ENCODE data around the gene CD3D.

Gene CD3D

DNA sequence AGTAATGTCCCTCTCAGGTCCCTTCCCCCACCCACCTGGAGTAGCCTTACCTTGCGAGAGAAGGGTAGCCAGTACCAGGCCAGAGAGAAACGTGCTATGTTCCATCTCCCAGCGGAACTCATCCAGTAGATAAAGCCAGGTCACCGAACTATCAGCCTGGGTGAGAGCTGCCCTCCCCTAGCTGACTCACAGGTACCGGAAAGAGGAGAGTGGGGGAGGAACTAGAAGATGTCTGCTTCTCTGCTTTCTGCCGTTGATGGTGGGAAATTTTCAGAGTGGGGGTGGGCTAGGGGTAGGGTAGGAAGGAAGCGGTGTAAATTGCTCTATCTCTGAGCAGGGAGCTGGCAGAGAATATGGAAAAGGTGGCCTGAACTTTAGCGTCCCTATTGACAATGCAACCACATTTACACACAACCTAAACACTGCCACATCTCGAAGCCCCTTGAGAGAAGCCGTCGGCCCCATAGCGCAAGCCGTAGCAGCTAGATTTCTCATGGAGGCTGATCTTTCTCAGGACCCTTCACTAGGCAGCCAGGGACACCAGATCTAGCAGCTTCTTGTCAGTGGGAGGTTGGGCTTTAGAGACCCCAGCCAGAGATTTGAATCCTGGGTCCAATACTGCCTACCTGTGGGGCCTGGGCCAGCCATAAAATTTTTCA, at the start of gene CD3D:
Gene CD3D, minus strand, starts transcription at position 203 of the 659 bp plus-strand sequence. Its CDS starts 98 bp downstream, at position 105.
- no peak for DNase-seq

DNA sequence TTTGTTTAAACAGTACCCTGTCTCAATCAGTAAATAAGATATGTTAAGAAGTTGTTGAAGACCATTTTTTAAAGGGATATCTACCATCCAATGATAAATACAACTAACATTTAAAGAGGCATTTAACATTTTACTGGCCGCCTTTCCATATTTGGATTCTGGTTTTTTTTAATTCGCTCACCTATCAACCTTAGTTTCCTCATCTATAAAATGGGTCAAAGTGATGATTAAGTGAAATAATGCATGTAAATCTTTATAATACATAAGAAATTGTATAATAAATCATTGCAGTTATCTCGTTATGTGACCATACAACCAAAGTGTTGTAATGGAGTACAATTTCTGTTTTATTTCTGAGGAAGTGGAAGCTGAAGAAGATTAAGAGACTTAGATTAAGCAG, 41.2 kb upstream of the CD3D start:
- no peak for DNase-seq

DNA sequence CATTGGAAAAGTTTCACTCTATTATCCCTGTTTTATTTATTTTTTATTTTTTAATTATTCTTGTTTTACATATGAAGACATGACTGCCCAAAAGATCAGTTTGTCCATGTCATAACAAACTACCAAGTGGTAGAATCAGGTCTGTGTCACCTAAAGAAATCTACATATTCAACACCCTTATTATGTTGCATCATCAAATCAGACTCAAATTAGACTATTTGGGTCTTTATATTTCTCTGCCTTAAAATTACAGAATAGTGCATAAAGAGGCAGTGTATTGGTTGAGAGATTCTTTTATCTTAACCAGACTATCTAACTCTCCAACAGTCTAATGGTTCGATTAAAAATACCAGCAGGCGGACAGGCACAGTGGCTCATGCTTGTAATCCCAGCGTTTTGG, 40.4 kb upstream of the CD3D start:
- DNase-seq: no peak

- DNase-seq: no peak
Measured at GRCh38 chr11:118380571-118380970, 38.1 kb upstream of the CD3D start.

DNA sequence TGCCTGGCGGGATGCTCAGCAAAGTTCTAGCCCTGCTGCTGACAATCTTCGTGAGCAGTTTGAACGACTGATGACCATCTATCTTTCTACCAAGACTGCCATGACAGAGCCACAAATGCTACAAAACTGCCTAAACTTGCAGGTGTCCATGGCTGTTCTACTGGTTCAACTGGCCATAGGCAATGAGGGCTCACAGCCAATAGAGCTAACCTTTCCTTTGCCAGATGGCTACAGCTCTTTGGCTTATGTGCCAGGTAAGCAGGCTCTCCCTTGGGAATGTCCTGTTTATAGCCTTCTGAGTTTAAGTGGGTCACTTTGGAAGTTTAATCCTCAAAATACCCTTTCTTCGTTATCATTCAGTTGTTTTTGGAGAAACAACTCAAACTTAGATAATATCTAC, 37.0 kb upstream of the CD3D start:
- DNase-seq: no peak

- no peak for DNase-seq
Measured at GRCh38 chr11:118375978-118376377, 33.5 kb upstream of the CD3D start.

DNA sequence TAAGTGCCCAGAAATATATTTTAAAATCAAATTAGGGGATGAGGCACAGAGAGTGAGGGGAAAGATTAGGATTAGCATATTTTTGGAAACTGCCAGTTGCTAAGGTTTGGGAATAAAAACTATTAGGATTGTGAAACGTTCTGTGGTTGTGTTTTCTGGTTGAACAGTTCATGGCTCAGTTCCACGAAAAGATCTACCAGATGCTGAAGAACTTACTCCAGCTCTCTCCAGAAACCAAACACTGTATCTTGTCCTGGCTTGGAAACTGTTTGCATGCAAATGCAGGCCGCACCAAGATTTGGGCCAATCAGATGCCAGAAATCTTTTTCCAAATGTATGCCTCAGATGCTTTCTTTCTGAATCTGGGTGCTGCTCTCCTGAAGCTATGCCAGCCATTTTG, 32.2 kb upstream of the CD3D start:
- DNase-seq: no peak

DNA sequence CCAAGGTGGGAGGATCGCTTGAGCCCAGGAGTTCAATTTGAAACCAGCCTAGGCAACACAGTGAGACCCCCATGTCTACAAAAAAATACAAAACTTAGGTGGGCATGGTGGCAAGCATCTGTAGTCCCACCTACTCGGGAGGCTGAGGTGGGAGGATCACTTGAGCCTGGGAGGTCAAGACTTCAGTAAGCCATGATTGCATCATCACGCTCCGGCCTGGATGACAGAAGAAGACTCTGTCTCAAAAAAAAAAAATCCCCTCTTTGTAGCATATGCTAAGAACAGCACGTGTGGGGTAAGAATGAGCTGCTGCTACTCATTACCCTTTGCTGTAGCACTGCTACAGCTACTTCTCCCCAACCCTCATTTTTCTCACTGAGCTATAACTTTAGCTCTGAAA, 31.4 kb upstream of the CD3D start:
- no peak for DNase-seq

DNA sequence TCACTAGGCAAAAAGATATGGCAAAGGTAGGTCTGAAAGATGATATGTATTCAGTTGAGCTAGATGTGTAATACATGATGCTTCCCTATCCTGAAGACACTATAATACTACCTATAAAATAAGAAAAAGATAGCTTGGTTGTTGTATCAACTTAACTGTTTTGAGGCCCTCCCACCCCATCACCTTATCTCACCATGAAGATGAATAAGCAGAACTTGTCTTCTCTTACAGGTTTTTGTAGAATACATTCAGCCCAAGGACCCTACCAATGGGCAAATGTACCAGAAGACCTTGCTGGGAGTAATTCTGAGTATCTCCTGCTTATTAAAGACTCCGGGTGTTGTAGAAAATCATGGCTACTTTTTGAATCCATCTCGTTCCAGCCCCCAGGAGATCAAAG, 30.8 kb upstream of the CD3D start:
- no peak for DNase-seq

GRCh38 chr11:118370774-118371173, 28.3 kb upstream of the CD3D start:
- no peak for DNase-seq

DNA sequence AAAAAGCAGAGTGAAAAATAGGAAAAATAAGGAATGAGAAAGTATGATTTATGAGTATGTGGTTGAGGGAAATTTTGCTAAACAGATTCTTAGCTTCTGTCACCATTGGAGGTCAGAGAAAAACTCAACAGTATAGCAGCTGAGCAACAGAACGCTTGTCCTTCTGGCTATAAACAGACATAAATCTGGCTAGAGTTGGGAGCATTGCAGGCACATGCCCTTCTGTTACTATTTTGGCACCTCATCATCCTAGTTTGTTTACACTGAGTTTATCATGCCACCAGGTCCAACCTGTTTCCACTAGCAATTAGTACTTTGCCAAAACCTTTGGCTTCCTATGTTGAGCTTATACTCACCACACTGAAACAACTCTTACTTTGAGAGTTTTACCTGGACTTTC, 23.8 kb upstream of the CD3D start:
- no peak for DNase-seq

GRCh38 chr11:118364956-118365615, 22.6 kb upstream of the CD3D start:
- no peak for DNase-seq

DNA sequence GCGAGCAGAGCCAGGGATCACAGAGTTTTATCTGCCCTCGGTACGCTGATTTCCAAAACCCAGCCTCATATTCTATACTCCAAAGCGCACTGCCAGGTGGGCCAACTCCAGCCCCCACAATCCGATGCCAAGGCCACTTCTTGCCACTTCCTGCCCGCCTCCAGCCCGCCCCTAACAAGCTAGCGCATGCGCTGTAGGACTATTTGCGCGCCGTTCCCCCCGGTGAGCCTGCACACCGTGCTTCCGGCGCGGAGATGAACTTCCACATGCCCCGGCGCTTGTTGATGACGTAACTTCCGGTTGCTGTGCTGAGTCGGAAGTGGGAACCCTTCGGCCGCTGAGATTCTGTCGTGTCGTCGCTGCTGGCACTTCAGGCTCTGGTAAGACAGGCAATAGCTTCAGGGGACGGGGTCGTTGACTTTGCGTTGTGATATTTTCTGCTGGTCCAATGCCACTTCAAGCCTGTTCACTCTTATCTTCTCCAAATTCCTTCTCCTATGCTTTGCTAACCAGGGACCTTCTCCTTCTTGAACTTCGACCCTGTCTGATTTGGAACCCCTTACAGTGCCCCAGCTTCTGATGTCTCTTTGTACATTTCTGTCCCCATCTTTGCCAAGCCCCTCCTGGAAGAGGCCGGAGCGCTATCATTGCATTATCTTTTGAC, 16.9 kb upstream of the CD3D start, which contains the start of gene UBE4A:
Gene UBE4A, plus strand, starts transcription at position 306 of the 664 bp plus-strand sequence. CDS start 5,481 bp downstream, outside the sequence.
- DNase-seq: peak; percentile 98

- DNase-seq: no peak
Measured at GRCh38 chr11:118358071-118358470, 15.6 kb upstream of the CD3D start.

DNA sequence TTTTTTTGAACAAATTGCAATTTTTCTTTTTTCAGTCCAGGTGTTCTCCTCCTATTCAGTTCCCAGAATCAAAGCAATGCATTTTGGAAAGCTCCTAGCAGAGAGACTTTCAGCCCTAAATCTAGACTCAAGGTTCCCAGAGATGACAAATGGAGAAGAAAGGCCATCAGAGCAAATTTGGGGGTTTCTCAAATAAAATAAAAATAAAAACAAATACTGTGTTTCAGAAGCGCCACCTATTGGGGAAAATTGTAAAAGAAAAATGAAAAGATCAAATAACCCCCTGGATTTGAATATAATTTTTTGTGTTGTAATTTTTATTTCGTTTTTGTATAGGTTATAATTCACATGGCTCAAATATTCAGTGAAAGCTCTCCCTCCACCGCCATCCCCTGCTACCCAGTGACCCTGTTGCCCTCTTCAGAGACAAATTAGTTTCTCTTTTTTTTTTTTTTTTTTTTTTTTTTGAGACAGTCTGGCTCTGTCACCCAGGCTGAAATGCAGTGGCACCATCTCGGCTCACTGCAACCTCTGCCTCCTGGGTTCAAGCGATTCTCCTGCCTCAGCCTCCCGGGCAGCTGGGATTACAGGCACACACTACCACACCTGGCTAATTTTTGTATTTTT, 10.7 kb upstream of the CD3D start:
- DNase-seq: peak; percentile 65

- no peak for DNase-seq
Measured at GRCh38 chr11:118349475-118349874, 7.0 kb upstream of the CD3D start.

DNA sequence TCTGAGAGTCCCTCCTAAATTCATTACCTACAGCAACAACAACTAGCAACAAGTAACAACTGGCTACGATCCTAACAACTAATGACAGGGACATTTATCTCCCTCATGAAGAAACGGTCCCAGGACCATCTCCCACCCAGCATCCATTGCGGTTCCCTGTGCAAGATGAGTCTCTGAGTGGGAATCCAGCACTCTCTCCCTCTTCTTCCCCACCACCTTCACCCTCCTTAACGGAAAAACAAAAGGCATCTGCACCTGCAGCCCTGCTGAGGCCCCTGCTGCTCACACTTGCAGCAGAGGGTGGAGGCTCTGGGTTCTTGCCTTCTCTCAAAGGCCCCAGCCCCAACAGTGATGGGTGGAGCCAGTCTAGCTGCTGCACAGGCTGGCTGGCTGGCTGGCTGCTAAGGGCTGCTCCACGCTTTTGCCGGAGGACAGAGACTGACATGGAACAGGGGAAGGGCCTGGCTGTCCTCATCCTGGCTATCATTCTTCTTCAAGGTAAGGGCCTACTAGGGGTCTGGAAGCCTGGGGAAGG, 1.5 kb upstream of the CD3D start, which contains the start of gene CD3G:
Gene CD3G, plus strand, starts transcription at position 364 of the 535 bp plus-strand sequence. Its CDS starts 80 bp downstream, at position 444.
- DNase-seq: no peak

- no peak for DNase-seq
Measured at GRCh38 chr11:118343248-118343647, 743 bp upstream of the CD3D start.

GRCh38 chr11:118341815-118342489, 553 bp downstream of the CD3D start:
- DNase-seq: no peak

- DNase-seq: no peak
Measured at GRCh38 chr11:118341261-118341660, 1.2 kb downstream of the CD3D start.

- DNase-seq: no peak
Measured at GRCh38 chr11:118340449-118340848, 2.1 kb downstream of the CD3D start.

DNA sequence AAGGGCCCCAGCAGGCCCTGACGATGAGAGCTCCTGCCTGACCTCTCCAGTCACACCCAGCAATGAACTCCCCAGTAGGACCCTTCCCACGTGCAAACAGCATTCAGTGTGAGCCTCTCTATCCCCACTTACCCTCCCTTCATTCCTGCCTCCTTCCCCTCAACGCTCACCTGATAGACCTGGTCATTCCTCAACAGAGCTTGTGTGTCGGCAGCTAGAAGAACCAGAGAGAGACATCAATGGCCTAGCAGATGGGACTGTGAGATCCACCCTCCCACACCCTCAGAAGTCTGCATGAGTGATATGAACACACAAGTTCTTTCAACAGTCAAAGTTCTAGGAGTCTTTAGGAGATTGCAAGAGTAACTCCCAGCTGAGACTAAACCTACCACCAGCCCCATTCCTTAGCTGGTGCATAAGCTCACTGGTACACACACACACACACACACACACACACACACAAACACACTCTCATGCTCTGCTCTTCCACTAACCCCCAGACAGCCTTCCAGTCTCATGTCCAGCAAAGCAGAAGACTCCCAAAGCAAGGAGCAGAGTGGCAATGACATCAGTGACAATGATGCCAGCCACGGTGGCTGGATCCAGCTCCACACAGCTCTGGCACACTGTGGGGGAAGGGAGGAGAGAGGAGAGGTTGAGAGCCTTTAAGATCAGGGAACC, 3.1 kb downstream of the CD3D start:
- DNase-seq: no peak

Data from hematopoietic multipotent progenitor cell treated with erythropoietin and hydrocortisone succinate and interleukin-3 and kit ligand, for 8 days (in vitro differentiated cells).